ENCODE data around the gene RBM14. TPM values are rescaled to one million over a fixed set of nuclear protein-coding genes. Genes with fewer than 3 reads are reported as not detected.

The RBM14 gene
- total RNA-seq, 1 experiment from 2014 or later, result 92.0 TPM

DNA sequence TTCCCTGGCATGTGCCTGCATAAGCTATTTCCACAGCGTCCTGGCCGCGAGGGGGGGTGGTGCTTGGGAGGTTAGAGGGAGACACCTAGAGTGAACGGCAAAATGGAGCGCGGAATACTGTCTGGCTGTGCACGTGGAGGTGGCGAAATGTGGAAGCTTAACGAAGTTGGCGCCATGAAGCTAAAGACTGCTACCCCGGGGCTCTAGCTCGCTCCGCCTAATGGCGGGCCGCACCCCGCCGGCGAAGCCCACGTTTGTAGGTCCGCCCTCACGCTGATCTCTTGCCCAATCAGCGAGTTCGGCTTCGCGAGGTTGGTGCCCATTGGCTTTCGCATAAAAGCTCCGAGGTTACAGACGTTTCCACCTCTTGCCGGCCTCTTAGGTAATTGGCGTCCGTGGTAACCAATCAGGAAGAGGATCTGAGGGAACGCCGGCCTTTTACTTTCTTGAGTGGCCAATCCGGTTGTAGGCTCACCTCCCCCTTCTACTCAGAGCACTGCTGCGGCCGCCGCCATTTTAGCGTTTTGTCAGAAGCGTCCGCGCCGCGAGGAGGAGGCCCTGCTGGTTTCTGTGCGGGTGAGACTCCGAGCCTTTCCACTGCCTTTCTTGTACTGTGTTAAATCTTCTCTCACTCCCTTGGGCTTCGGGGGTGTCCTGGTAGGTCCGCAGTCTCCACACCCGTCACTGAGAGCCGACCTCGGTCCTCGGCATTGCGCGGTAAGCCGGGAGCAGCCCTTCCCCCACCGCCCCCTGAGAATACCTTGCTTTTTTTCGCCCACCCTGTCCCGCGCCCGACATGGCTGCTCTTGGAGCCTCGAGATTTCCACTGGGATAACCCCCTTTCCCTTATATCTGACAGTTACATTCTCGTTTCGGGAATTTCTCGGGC lies 22.0 kb downstream of the RBM14 start, which contains the start of gene RBM4 (continued):
- TF ChIP-seq, protein P1, sequence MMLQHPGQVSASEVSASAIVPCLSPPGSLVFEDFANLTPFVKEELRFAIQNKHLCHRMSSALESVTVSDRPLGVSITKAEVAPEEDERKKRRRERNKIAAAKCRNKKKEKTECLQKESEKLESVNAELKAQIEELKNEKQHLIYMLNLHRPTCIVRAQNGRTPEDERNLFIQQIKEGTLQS (CRISPR knock-in tag; conservative IDR thresholded peaks at IDR 0.05), result no peak
- TF ChIP-seq ELF4 (CRISPR knock-in tag; IDR thresholded peaks at IDR 0.05; ENCODE audit: low read depth), result no peak
- TF ChIP-seq, protein P2, sequence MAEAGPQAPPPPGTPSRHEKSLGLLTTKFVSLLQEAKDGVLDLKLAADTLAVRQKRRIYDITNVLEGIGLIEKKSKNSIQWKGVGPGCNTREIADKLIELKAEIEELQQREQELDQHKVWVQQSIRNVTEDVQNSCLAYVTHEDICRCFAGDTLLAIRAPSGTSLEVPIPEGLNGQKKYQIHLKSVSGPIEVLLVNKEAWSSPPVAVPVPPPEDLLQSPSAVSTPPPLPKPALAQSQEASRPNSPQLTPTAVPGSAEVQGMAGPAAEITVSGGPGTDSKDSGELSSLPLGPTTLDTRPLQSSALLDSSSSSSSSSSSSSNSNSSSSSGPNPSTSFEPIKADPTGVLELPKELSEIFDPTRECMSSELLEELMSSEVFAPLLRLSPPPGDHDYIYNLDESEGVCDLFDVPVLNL (CRISPR knock-in tag; IDR thresholded peaks at IDR 0.05; ENCODE audit: borderline replicate concordance, low read depth), result peak; percentile 71; the same call in 1 of the 2 replicates
- 0 out of 2 replicates have a peak, but pooled peaks have one; percentile 64 for TF ChIP-seq ZNF671 (CRISPR knock-in tag; IDR thresholded peaks at IDR 0.05)
- TF ChIP-seq, protein P3, sequence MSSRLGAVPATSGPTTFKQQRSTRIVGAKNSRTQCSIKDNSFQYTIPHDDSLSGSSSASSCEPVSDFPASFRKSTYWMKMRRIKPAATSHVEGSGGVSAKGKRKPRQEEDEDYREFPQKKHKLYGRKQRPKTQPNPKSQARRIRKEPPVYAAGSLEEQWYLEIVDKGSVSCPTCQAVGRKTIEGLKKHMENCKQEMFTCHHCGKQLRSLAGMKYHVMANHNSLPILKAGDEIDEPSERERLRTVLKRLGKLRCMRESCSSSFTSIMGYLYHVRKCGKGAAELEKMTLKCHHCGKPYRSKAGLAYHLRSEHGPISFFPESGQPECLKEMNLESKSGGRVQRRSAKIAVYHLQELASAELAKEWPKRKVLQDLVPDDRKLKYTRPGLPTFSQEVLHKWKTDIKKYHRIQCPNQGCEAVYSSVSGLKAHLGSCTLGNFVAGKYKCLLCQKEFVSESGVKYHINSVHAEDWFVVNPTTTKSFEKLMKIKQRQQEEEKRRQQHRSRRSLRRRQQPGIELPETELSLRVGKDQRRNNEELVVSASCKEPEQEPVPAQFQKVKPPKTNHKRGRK (CRISPR knock-in tag; IDR thresholded peaks at IDR 0.05; ENCODE audit: borderline replicate concordance), result no peak
- TF ChIP-seq, protein P4, sequence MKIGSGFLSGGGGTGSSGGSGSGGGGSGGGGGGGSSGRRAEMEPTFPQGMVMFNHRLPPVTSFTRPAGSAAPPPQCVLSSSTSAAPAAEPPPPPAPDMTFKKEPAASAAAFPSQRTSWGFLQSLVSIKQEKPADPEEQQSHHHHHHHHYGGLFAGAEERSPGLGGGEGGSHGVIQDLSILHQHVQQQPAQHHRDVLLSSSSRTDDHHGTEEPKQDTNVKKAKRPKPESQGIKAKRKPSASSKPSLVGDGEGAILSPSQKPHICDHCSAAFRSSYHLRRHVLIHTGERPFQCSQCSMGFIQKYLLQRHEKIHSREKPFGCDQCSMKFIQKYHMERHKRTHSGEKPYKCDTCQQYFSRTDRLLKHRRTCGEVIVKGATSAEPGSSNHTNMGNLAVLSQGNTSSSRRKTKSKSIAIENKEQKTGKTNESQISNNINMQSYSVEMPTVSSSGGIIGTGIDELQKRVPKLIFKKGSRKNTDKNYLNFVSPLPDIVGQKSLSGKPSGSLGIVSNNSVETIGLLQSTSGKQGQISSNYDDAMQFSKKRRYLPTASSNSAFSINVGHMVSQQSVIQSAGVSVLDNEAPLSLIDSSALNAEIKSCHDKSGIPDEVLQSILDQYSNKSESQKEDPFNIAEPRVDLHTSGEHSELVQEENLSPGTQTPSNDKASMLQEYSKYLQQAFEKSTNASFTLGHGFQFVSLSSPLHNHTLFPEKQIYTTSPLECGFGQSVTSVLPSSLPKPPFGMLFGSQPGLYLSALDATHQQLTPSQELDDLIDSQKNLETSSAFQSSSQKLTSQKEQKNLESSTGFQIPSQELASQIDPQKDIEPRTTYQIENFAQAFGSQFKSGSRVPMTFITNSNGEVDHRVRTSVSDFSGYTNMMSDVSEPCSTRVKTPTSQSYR (CRISPR knock-in tag; IDR thresholded peaks at IDR 0.05), result 0 out of 2 replicates have a peak, but pooled peaks have one; percentile 24
- TF ChIP-seq SP1 (CRISPR knock-in tag; conservative IDR thresholded peaks at IDR 0.05), result peak; percentile 76
- TF ChIP-seq, protein P5, sequence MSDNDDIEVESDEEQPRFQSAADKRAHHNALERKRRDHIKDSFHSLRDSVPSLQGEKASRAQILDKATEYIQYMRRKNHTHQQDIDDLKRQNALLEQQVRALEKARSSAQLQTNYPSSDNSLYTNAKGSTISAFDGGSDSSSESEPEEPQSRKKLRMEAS (CRISPR knock-in tag; IDR thresholded peaks at IDR 0.05), result peak; percentile 90
- peak; percentile 61; the same call in 1 of the 2 replicates for TF ChIP-seq NFE2L1 (CRISPR knock-in tag; IDR thresholded peaks at IDR 0.05)
- TF ChIP-seq, protein P6, sequence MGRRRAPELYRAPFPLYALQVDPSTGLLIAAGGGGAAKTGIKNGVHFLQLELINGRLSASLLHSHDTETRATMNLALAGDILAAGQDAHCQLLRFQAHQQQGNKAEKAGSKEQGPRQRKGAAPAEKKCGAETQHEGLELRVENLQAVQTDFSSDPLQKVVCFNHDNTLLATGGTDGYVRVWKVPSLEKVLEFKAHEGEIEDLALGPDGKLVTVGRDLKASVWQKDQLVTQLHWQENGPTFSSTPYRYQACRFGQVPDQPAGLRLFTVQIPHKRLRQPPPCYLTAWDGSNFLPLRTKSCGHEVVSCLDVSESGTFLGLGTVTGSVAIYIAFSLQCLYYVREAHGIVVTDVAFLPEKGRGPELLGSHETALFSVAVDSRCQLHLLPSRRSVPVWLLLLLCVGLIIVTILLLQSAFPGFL (CRISPR knock-in tag; IDR thresholded peaks at IDR 0.05; ENCODE audit: borderline replicate concordance), result no peak
- TF ChIP-seq, protein P7, sequence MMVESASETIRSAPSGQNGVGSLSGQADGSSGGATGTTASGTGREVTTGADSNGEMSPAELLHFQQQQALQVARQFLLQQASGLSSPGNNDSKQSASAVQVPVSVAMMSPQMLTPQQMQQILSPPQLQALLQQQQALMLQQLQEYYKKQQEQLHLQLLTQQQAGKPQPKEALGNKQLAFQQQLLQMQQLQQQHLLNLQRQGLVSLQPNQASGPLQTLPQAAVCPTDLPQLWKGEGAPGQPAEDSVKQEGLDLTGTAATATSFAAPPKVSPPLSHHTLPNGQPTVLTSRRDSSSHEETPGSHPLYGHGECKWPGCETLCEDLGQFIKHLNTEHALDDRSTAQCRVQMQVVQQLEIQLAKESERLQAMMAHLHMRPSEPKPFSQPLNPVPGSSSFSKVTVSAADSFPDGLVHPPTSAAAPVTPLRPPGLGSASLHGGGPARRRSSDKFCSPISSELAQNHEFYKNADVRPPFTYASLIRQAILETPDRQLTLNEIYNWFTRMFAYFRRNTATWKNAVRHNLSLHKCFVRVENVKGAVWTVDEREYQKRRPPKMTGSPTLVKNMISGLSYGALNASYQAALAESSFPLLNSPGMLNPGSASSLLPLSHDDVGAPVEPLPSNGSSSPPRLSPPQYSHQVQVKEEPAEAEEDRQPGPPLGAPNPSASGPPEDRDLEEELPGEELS (CRISPR knock-in tag; IDR thresholded peaks at IDR 0.05), result peak; percentile 68; the same call in 1 of the 2 replicates
- TF ChIP-seq, protein P8, sequence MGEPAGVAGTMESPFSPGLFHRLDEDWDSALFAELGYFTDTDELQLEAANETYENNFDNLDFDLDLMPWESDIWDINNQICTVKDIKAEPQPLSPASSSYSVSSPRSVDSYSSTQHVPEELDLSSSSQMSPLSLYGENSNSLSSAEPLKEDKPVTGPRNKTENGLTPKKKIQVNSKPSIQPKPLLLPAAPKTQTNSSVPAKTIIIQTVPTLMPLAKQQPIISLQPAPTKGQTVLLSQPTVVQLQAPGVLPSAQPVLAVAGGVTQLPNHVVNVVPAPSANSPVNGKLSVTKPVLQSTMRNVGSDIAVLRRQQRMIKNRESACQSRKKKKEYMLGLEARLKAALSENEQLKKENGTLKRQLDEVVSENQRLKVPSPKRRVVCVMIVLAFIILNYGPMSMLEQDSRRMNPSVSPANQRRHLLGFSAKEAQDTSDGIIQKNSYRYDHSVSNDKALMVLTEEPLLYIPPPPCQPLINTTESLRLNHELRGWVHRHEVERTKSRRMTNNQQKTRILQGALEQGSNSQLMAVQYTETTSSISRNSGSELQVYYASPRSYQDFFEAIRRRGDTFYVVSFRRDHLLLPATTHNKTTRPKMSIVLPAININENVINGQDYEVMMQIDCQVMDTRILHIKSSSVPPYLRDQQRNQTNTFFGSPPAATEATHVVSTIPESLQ (CRISPR knock-in tag; IDR thresholded peaks at IDR 0.05), result no peak
- TF ChIP-seq, protein P9, sequence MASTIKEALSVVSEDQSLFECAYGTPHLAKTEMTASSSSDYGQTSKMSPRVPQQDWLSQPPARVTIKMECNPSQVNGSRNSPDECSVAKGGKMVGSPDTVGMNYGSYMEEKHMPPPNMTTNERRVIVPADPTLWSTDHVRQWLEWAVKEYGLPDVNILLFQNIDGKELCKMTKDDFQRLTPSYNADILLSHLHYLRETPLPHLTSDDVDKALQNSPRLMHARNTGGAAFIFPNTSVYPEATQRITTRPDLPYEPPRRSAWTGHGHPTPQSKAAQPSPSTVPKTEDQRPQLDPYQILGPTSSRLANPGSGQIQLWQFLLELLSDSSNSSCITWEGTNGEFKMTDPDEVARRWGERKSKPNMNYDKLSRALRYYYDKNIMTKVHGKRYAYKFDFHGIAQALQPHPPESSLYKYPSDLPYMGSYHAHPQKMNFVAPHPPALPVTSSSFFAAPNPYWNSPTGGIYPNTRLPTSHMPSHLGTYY (CRISPR knock-in tag; IDR thresholded peaks at IDR 0.05), result peak; percentile 75
- TF ChIP-seq ZNF219 (CRISPR knock-in tag; IDR thresholded peaks at IDR 0.05; ENCODE audit: borderline replicate concordance), result no peak
- TF ChIP-seq SOX15 (CRISPR knock-in tag; IDR thresholded peaks at IDR 0.05), result no peak
- no peak for TF ChIP-seq ZNF317 (CRISPR knock-in tag; IDR thresholded peaks at IDR 0.05; ENCODE audit: borderline replicate concordance, low read depth)
- TF ChIP-seq, protein P10, sequence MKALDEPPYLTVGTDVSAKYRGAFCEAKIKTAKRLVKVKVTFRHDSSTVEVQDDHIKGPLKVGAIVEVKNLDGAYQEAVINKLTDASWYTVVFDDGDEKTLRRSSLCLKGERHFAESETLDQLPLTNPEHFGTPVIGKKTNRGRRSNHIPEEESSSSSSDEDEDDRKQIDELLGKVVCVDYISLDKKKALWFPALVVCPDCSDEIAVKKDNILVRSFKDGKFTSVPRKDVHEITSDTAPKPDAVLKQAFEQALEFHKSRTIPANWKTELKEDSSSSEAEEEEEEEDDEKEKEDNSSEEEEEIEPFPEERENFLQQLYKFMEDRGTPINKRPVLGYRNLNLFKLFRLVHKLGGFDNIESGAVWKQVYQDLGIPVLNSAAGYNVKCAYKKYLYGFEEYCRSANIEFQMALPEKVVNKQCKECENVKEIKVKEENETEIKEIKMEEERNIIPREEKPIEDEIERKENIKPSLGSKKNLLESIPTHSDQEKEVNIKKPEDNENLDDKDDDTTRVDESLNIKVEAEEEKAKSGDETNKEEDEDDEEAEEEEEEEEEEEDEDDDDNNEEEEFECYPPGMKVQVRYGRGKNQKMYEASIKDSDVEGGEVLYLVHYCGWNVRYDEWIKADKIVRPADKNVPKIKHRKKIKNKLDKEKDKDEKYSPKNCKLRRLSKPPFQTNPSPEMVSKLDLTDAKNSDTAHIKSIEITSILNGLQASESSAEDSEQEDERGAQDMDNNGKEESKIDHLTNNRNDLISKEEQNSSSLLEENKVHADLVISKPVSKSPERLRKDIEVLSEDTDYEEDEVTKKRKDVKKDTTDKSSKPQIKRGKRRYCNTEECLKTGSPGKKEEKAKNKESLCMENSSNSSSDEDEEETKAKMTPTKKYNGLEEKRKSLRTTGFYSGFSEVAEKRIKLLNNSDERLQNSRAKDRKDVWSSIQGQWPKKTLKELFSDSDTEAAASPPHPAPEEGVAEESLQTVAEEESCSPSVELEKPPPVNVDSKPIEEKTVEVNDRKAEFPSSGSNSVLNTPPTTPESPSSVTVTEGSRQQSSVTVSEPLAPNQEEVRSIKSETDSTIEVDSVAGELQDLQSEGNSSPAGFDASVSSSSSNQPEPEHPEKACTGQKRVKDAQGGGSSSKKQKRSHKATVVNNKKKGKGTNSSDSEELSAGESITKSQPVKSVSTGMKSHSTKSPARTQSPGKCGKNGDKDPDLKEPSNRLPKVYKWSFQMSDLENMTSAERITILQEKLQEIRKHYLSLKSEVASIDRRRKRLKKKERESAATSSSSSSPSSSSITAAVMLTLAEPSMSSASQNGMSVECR (CRISPR knock-in tag; IDR thresholded peaks at IDR 0.05; ENCODE audit: borderline replicate concordance), result peak; percentile 64; the same call in 1 of the 2 replicates
- no peak for TF ChIP-seq NFATC4 (CRISPR knock-in tag; IDR thresholded peaks at IDR 0.05)

Measured in WTC11 (cell line).